Activated B cell treated with CpG ODN at 0.5 μM for 24 hours (primary cell): ENCODE measurements around the gene LRRC75B. TPM values are rescaled to one million over a fixed set of nuclear protein-coding genes. Genes with fewer than 3 reads are reported as not detected.

ENCODE experiments used
- ATAC-seq: fragments of 200-7000 bp; cut with Tn5 transposase; one replicate; pipeline ENCODE4 v1.10.0; 2021; ENCODE audit warnings: low read depth, mild to moderate bottlenecking, moderate library complexity
- CTCF ChIA-PET: fragments of 350-600 bp; sonication (Branson Sonifier 250); formaldehyde crosslinking; loops from one replicate; lab custom pipeline; 2021; ENCODE audit warnings: antibody characterized with exemption; lab: Charles Lee
- POLR2A ChIA-PET: fragments of 350-600 bp; sonication (Branson Sonifier 250); formaldehyde crosslinking; loops from one replicate; lab custom pipeline; 2021; ENCODE audit warnings: antibody characterized with exemption; lab: Charles Lee
- DNase-seq: peaks from one replicate; pipeline ENCODE4 v3.0.0; 2022
- H3K27ac Mint-ChIP-seq: one replicate; pipeline ENCODE4 v1.8.0; 2020; ENCODE audit warnings: mixed read lengths
- H3K27me3 Mint-ChIP-seq: one replicate; pipeline ENCODE4 v1.8.0; 2021; ENCODE audit warnings: mixed read lengths
- H3K36me3 Mint-ChIP-seq: one replicate; pipeline ENCODE4 v1.8.0; 2021; ENCODE audit warnings: low read depth, mixed read lengths
- H3K4me1 Mint-ChIP-seq: one replicate; pipeline ENCODE4 v1.8.0; 2021; ENCODE audit warnings: mixed read lengths
- H3K4me3 Mint-ChIP-seq: one replicate; pipeline ENCODE4 v1.8.0; 2020; ENCODE audit warnings: mild to moderate bottlenecking, mixed read lengths
- H3K9me3 Mint-ChIP-seq: one replicate; pipeline ENCODE4 v1.8.0; 2020; ENCODE audit warnings: mixed read lengths
- CTCF ChIP-seq: fragments of 200-600 bp; IDR thresholded peaks from one replicate; pipeline ENCODE4 v1.8.0; 2022; ENCODE audit warnings: antibody characterized with exemption, mild to moderate bottlenecking
- intact Hi-C: fragments of 100-400 bp; cut with micrococcal nuclease; formaldehyde crosslinking; loops from one replicate; pipeline ENCODE4 v1.15.1; 2024
- total RNA-seq: library from RNA; stranded (reverse); gene quantifications from 2 replicates; pipeline ENCODE4 v1.2.3, GENCODE V29; 2022

The LRRC75B gene
- total RNA-seq, 1 donor from 2014 or later = 0.82 TPM

GRCh38 chr22:24583221-24584165, 9.4 kb downstream of the LRRC75B start:
- H3K9me3 Mint-ChIP-seq = no peaks in the 10 kb centered on the region
- POLR2A ChIA-PET = interaction anchor here (0.6 kb wide), 1 partner anchor 28 kb away, joined by 3 read pairs; no protein-coding TSS in a partner anchor
- intact Hi-C loops = no loop called here
- no peak for TF ChIP-seq CTCF
- H3K4me3 Mint-ChIP-seq = no peak overlapping the region
- DNase-seq = no peak
- no peaks in the 10 kb centered on the region for H3K27me3 Mint-ChIP-seq
- CTCF ChIA-PET = no interaction called here
- H3K36me3 Mint-ChIP-seq = no peaks in the 10 kb centered on the region
- no peaks in the 10 kb centered on the region for H3K4me1 Mint-ChIP-seq
- no peak for ATAC-seq
- H3K27ac Mint-ChIP-seq = no peak overlapping the region

GRCh38 chr22:24582056-24582814, 10.6 kb downstream of the LRRC75B start:
- no peak for ATAC-seq
- Mint-ChIP-seq H3K27me3 (no peaks in the 10 kb centered on the region), H3K4me1 (no peaks in the 10 kb centered on the region), H3K36me3 (peaks cover 5% of the 10 kb centered on the region), H3K4me3 (no peak overlapping the region), H3K9me3 (no peaks in the 10 kb centered on the region), H3K27ac (no peak overlapping the region)
- no peak for TF ChIP-seq CTCF
- ChIA-PET POLR2A (interaction anchor here (0.6 kb wide), 1 partner anchor 8 kb away, joined by 3 read pairs; no protein-coding TSS in a partner anchor), CTCF (no interaction called here)
- no peak for DNase-seq
- intact Hi-C loops = no loop called here

- CTCF ChIA-PET = no interaction called here
- Mint-ChIP-seq H3K27me3 (no peaks in the 10 kb centered on the region), H3K36me3 (peaks cover 15% of the 10 kb centered on the region), H3K4me3 (no peak overlapping the region), H3K27ac (no peak overlapping the region), H3K9me3 (no peaks in the 10 kb centered on the region), H3K4me1 (no peaks in the 10 kb centered on the region)
- DNase-seq (no peak), ATAC-seq (no peak)
- intact Hi-C loops = no loop called here
- POLR2A ChIA-PET = no interaction called here
- no peak for TF ChIP-seq CTCF
Measured at GRCh38 chr22:24580276-24580675, 12.6 kb downstream of the LRRC75B start.

- DNase-seq (no peak), ATAC-seq (no peak)
- Mint-ChIP-seq H3K27me3 (no peaks in the 10 kb centered on the region), H3K36me3 (peaks cover 25% of the 10 kb centered on the region), H3K4me1 (no peaks in the 10 kb centered on the region), H3K9me3 (no peaks in the 10 kb centered on the region), H3K4me3 (no peak overlapping the region), H3K27ac (no peak overlapping the region)
- CTCF ChIA-PET = no interaction called here
- POLR2A ChIA-PET = no interaction called here
- TF ChIP-seq CTCF = no peak
- intact Hi-C loops = no loop called here
Measured at GRCh38 chr22:24579258-24579601, 13.6 kb downstream of the LRRC75B start.
